HepG2 (cell line): ENCODE measurements around the gene ANKRD65. TPM values are rescaled to one million over a fixed set of nuclear protein-coding genes. Genes with fewer than 3 reads are reported as not detected.
A peak's percentile ranks its signal among the peaks of the same experiment; 100 is the strongest.

Experiments used
- ATM ChIP-seq: fragments of 450-650 bp; IDR thresholded peaks from 2 replicates; pipeline ENCODE4 v1.7.1; 2017; ENCODE audit warnings: mild to moderate bottlenecking, borderline replicate concordance
- BHLHE40 ChIP-seq: IDR thresholded peaks from 2 replicates; pipeline ENCODE4 v1.6.1; 2011; ENCODE audit warnings: low read length, improper control_type of control experiment
- HMGXB4 ChIP-seq, 2 experiments: sonication (generic) in 1 of 2; formaldehyde crosslinking in 1 of 2; IDR thresholded peaks; 2 replicates each; pipeline versions ENCODE4 v1.4.0 to v1.6.1; 2018 to 2020; ENCODE audit warnings: missing genetic modification reagents in 2 of 2, borderline replicate concordance in 1 of 2, low read depth in 1 of 2, mild to moderate bottlenecking in 1 of 2, missing biosample characterization in 1 of 2
- HNRNPLL ChIP-seq: fragments of 200-400 bp; formaldehyde crosslinking; IDR thresholded peaks from 2 replicates; pipeline ENCODE4 v1.6.1; 2017; ENCODE audit warnings: mild to moderate bottlenecking, low read depth, low read length; ENCODE audit not compliant: poor library complexity, severe bottlenecking
- NR2F6 ChIP-seq, 2 experiments: IDR thresholded peaks; 2 replicates each; pipeline ENCODE4 v1.6.1; 2016; ENCODE audit warnings: antibody characterized with exemption in 1 of 2, mild to moderate bottlenecking in 1 of 2
- PHF20 ChIP-seq: sonication (generic); formaldehyde crosslinking; IDR thresholded peaks from 2 replicates; pipeline ENCODE4 v1.5.0; 2020; ENCODE audit warnings: mild to moderate bottlenecking, missing genetic modification reagents
- RERE ChIP-seq: IDR thresholded peaks from 2 replicates; pipeline ENCODE4 v1.6.1; 2016; ENCODE audit warnings: low read depth, missing genetic modification reagents, missing compliant biosample characterization
- RXRB ChIP-seq: IDR thresholded peaks from 2 replicates; pipeline ENCODE4 v1.6.1; 2016; ENCODE audit warnings: borderline replicate concordance, missing genetic modification reagents, missing compliant biosample characterization
- SAFB2 ChIP-seq: sonication (generic); formaldehyde crosslinking; IDR thresholded peaks from 2 replicates; pipeline ENCODE4 v1.5.1; 2020; ENCODE audit warnings: missing genetic modification reagents, low read depth, mild to moderate bottlenecking, borderline replicate concordance
- SOX5 ChIP-seq: IDR thresholded peaks from 2 replicates; pipeline ENCODE4 v1.6.1; 2016; ENCODE audit warnings: borderline replicate concordance
- SRSF4 ChIP-seq: fragments of 200-400 bp; formaldehyde crosslinking; IDR thresholded peaks from one replicate; pipeline ENCODE4 v1.6.1; 2018; ENCODE audit warnings: mild to moderate bottlenecking, low read depth, low read length, moderate library complexity; ENCODE audit not compliant: poor library complexity, severe bottlenecking
- TEF ChIP-seq: sonication (generic); formaldehyde crosslinking; IDR thresholded peaks from 2 replicates; pipeline ENCODE4 v1.5.0; 2020; ENCODE audit warnings: missing genetic modification reagents
- TFE3 ChIP-seq: IDR thresholded peaks from 2 replicates; pipeline ENCODE4 v1.6.1; 2016
- U2AF1 ChIP-seq: fragments of 200-400 bp; formaldehyde crosslinking; optimal IDR thresholded peaks from 2 replicates; pipeline ENCODE3; 2017; ENCODE audit warnings: mild to moderate bottlenecking, low read depth, low read length
- ZBTB14 ChIP-seq: sonication (generic); formaldehyde crosslinking; IDR thresholded peaks from 2 replicates; pipeline ENCODE4 v1.4.0; 2020; ENCODE audit warnings: missing genetic modification reagents
- ZNF777 ChIP-seq: sonication (generic); formaldehyde crosslinking; IDR thresholded peaks from 2 replicates; pipeline ENCODE4 v1.4.0; 2020; ENCODE audit warnings: missing genetic modification reagents
- ZNF788 ChIP-seq: sonication (generic); formaldehyde crosslinking; IDR thresholded peaks from 2 replicates; pipeline ENCODE4 v1.5.0; 2020; ENCODE audit warnings: mild to moderate bottlenecking, missing genetic modification reagents, borderline replicate concordance
- polyA plus RNA-seq, 8 experiments: library from polyadenylated mRNA; depleted of rRNA in 3 of 8; stranded (reverse) in 7 of 8; unstranded in 1 of 8; fragments of >200 nt; fragmentation: Illumina TruSeq in 4 of 8; extraction: Trizol in 4 of 8; gene quantifications; 2 replicates each; pipeline versions ENCODE4 v1.2.1 to v1.2.3, GENCODE V29; 2011 to 2016; ENCODE audit warnings: low read depth in 4 of 8, missing spikeins in 1 of 8, mixed read lengths in 1 of 8; ENCODE audit not compliant: insufficient read depth in 1 of 8
- total RNA-seq, 5 experiments: library from RNA; depleted of rRNA; stranded (reverse); fragments of >200 nt; fragmentation: Illumina TruSeq; extraction: Trizol; gene quantifications; 2 replicates each; pipeline ENCODE4 v1.2.3, GENCODE V29; 2016; ENCODE audit warnings: low read depth in 1 of 5

Gene ANKRD65
- total and polyA plus RNA-seq, 2 of the 13 experiments (the other 11 are each of a cell fraction or from before 2014, with no cell fraction given): 12.1 to 30.1 TPM

GRCh38 chr1:1421147-1421906 lies at the start of gene ANKRD65 (continued):
- TF ChIP-seq RXRB (CRISPR knock-in tag) (peak; percentile 41; the same call in 1 of the 2 replicates), TFE3 (CRISPR knock-in tag) (peak; percentile 56; the same call in 1 of the 2 replicates), ZBTB14 (CRISPR knock-in tag) (no peak), RERE (CRISPR knock-in tag) (no peak), BHLHE40 (no peak), NR2F6 (IDR thresholded peaks at IDR 0.05) (peak; percentile 66), NR2F6 (CRISPR knock-in tag; IDR thresholded peaks at IDR 0.05) (peak; percentile 74), HNRNPLL (no peak), ZNF788 (CRISPR knock-in tag) (no peak), SRSF4 (no peak), HMGXB4 (CRISPR knock-in tag; IDR thresholded peaks at IDR 0.05; ENCODE audit: borderline replicate concordance in 1 of 2, low read depth in 1 of 2) (peak in 1 of 2 experiments; percentile 84; a peak in 2 of 4 replicates), TEF (no peak), ATM (no peak), SOX5 (CRISPR knock-in tag) (peak; percentile 48; the same call in 1 of the 2 replicates), U2AF1 (no peak), SAFB2 (CRISPR knock-in tag) (no peak), ZNF777 (CRISPR knock-in tag) (no peak), PHF20 (CRISPR knock-in tag) (0 out of 2 replicates have a peak, but pooled peaks have one; percentile 23)
